Small intestine (tissue), 7 donors: ENCODE data around the gene AQP12A. TPM values are rescaled to one million over a fixed set of nuclear protein-coding genes. Genes with fewer than 3 reads are reported as not detected.
"Not testable (repeated sequence)": the region's sequence is repeated elsewhere in the genome, so short reads cannot be mapped to it uniquely, and the experiment has no call there.

Experiments used
- DNase-seq, 2 donors: peaks; one replicate each; pipeline versions ENCODE4 v3.0.0 to v3.0.0-alpha.2; 2013
- FAIRE-seq: peaks from 2 replicates; lab custom pipeline; 2012; peaks lifted over from hg19 to GRCh38; lab: Jason Lieb, UNC
- H3K27ac ChIP-seq, 3 donors: one replicate each; pipeline ENCODE4 v1.5.1; 2013; ENCODE audit warnings: low read length in 2 of 3, mild to moderate bottlenecking in 2 of 3, control low read depth in 1 of 3, inconsistent platforms in 1 of 3, low read depth in 1 of 3, moderate library complexity in 1 of 3
- H3K27me3 ChIP-seq, 3 donors: one replicate each; pipeline ENCODE4 v1.6.1; 2013; ENCODE audit warnings: low read length in 3 of 3, inconsistent platforms in 1 of 3; ENCODE audit not compliant: control insufficient read depth in 3 of 3, insufficient read depth in 3 of 3
- H3K36me3 ChIP-seq, 3 donors: one replicate each; pipeline ENCODE4 v1.6.1; 2013; ENCODE audit warnings: low read length in 3 of 3, inconsistent platforms in 1 of 3, low read depth in 1 of 3, mild to moderate bottlenecking in 1 of 3, moderate library complexity in 1 of 3; ENCODE audit not compliant: control insufficient read depth in 3 of 3, insufficient read depth in 2 of 3
- H3K4me1 ChIP-seq, 3 donors: one replicate each; pipeline ENCODE4 v1.6.1; 2013; ENCODE audit warnings: low read length in 2 of 3, inconsistent platforms in 1 of 3, low read depth in 1 of 3, mild to moderate bottlenecking in 1 of 3, moderate library complexity in 1 of 3; ENCODE audit not compliant: control insufficient read depth in 3 of 3, insufficient read depth in 2 of 3
- H3K4me3 ChIP-seq, 3 donors: one replicate each; pipeline ENCODE4 v1.5.1; 2013; ENCODE audit warnings: low read length in 3 of 3, control low read depth in 1 of 3, inconsistent platforms in 1 of 3, low read depth in 1 of 3, mild to moderate bottlenecking in 1 of 3, moderate library complexity in 1 of 3
- H3K9me3 ChIP-seq, 2 donors: one replicate each; pipeline ENCODE4 v1.6.1; 2013; ENCODE audit warnings: low read depth in 1 of 2, low read length in 1 of 2; ENCODE audit not compliant: control insufficient read depth in 2 of 2, insufficient read depth in 1 of 2
- WGBS, 3 donors: extraction: QIAGEN DNeasy Blood & Tissue Kit; methylation state at CpG; one replicate each; pipeline ENCODE4 v1.1.7; 2013; 5-methylcytosine and 5-hydroxymethylcytosine counted together
- polyA plus RNA-seq, 4 donors: library from polyadenylated mRNA; stranded (reverse) in 3 of 4; unstranded in 1 of 4; fragments of 200-250 nt in 3 of 4; fragments of 120-200 nt in 1 of 4; gene quantifications; one replicate each; pipeline versions ENCODE4 v1.2.1 to v1.2.3, GENCODE V29; 2013
- donor health status: healthy with polysubstance abuse.
- donor health status: control.
- donor health status: control.
- donor health status: Bipolar disorder and iron deficiency.
- donor health status: healthy.

AQP12A gene
- polyA plus RNA-seq, 4 donors, result 1.2 to 4.6 (median 3.4) TPM; not detected in 1

- H3K9me3 ChIP-seq, result peaks cover 1 to 8% of the 10 kb centered on the region in 2 donors
- FAIRE-seq (no peak), DNase-seq (no peak)
- H3K36me3 ChIP-seq, result no peaks in the 10 kb centered on the region
- WGBS, 3 donors, result 88 to 91% (median 89%) methylated on average over 13 of the region's 13 CpGs
- peaks cover 0 to 29% (median 15%) of the 10 kb centered on the region in 3 donors for H3K27me3 ChIP-seq
- no peak overlapping the region for H3K27ac ChIP-seq
- H3K4me3 ChIP-seq, result no peak overlapping the region
- H3K4me1 ChIP-seq, result no peaks in the 10 kb centered on the region
Measured at GRCh38 chr2:240650254-240650965, 41.3 kb upstream of the AQP12A start.

DNA sequence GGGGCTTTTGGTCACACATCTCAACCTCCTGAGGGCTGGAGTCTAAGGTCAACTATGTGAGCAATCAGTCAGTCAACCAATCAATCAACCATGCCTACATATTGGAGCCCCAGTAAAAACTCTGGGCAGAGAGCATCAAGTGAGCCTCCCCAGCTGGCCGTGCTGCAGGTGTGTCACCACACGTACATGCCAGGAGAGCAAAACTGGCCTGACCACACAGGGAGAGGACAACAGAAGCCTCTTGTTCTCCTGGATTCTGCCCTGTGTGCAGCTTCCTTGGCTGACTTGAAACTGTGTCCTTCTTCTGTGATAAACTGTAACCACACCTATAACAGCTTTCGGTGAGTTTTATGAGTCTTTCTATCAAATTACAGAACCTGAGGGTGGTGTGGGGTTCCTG, 40.5 kb upstream of the AQP12A start:
- DNase-seq (no peak), FAIRE-seq (no peak)
- 27 to 69% (median 37%) methylated on average over 3 of the region's 3 CpGs for WGBS, 3 donors
- Histone ChIP-seq H3K36me3 (no peaks in the 10 kb centered on the region), H3K9me3 (peaks cover 0 to 8% of the 10 kb centered on the region in 2 donors), H3K4me3 (no peak overlapping the region), H3K4me1 (no peaks in the 10 kb centered on the region), H3K27ac (no peak overlapping the region), H3K27me3 (peaks cover 0 to 29% (median 15%) of the 10 kb centered on the region in 3 donors)

DNA sequence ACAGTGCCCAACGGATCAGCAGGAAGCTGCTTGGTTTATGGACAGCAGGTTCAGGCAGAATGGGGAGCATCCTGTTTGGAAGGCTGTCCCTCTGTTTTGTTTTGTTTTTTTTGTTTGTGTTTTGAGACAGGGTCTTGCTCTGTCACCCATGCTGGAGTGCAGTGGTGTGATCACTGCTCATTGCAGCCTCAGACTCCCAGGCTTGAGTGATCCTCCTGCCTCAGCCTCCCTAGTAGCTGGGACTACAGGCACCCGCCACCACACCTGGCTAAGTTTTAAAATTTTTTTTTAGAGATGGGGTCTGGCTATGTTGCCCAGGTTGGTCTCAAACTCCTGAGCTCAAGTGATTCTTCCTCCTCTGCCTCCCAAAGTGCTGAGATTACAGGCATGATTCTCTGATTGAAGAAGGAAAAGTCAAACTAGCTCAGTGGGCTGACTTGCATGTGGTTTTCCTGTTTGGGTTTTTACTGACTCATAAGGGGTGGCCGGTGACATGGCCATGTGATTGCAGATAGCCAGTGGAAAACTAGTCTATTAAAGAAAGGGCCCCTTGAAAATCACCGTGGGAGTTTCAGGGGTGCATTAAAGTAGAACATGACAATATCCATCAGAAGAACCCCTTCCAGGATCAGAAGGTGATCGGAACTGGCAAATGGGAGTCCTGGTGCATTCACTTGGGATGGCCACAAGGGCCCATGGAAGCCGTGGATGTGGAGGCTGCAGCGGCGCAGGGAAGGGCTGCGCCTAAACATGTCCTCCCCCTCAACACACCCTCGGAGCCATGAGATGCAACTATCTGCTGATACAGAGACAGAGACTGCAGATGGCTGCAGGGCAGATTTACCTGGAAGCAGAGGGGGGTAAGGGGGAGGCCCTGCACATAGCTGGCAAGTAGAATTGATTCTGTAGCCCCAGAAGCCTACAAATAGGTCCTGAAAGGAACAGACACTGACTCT, 35.5 kb upstream of the AQP12A start:
- no peak for DNase-seq
- WGBS, 3 donors, result 68 to 70% (median 70%) methylated on average over 10 of the region's 10 CpGs
- no peaks in the 10 kb centered on the region for H3K36me3 ChIP-seq
- no peak overlapping the region for H3K27ac ChIP-seq
- peaks cover 0 to 4% (median 0%) of the 10 kb centered on the region in 3 donors for H3K27me3 ChIP-seq
- no peaks in the 10 kb centered on the region for H3K4me1 ChIP-seq
- no peak overlapping the region for H3K4me3 ChIP-seq
- H3K9me3 ChIP-seq, result peaks cover 0 to 5% of the 10 kb centered on the region in 2 donors
- no peak for FAIRE-seq

GRCh38 chr2:240659883-240660282, 31.8 kb upstream of the AQP12A start:
- H3K9me3 ChIP-seq, FAIRE-seq, H3K27me3 ChIP-seq, H3K36me3 ChIP-seq, H3K4me1 ChIP-seq, DNase-seq, H3K27ac ChIP-seq, H3K4me3 ChIP-seq: not testable (repeated sequence)
- WGBS, 3 donors, result 93 to 95% (median 95%) methylated on average over 7 of the region's 7 CpGs

DNA sequence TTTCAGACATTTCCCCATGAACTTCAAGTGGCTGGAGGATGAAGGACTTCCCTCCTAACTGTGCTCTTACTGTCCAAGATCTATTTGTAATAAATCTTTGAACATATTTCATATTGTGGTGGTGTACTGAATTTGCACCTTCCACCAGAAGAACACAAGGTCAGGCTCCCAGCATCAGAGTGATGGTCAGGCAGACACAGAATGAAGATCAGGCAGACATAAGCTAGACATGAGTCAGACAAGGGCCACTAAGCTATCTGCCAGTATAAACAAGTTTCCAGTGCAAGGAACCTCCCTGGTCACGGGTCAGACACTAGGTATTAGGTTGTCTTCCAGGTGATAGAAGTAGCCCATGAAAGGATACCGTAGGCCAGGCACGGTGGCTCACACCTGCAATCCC, 29.0 kb upstream of the AQP12A start:
- H3K27ac ChIP-seq, result no peak overlapping the region
- H3K4me1 ChIP-seq, result no peaks in the 10 kb centered on the region
- H3K4me3 ChIP-seq, result no peak overlapping the region
- H3K27me3 ChIP-seq, result peaks cover 0 to 3% (median 0%) of the 10 kb centered on the region in 3 donors
- FAIRE-seq (no peak), DNase-seq (no peak)
- 74 to 82% (median 80%) methylated on average over 3 of the region's 3 CpGs for WGBS, 3 donors
- H3K36me3 ChIP-seq, result no peaks in the 10 kb centered on the region
- H3K9me3 ChIP-seq, result peaks cover 0 to 3% of the 10 kb centered on the region in 2 donors

DNA sequence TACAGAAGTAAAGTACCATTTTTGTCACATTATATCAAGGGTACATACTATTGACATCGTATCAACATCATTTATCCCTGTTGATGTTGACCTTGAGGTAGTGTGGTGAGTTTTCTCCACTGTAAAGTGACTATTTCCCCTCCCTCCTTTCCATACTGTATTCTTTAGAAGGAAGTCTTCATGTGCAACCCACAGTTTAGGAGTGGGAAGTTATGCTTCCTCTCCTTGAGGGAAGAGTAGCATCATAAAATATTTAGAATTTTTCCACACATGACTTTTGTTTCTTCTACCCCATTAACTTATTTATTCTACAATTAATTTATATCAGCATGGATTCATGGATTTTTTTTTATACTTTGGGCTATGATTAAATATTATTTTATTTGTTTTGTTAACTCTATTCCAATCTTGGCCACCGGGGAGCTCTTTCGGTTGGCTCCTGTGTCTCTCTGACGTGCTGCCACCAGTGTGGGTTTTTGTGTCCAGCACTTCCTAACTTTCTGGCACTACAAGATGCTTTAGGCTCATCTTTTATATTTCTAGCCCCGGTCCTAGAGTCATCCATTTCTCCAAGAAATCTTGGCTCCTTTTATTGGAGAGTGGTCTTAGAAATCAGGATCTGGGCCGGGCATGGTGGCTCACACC, 28.0 kb upstream of the AQP12A start:
- H3K27ac ChIP-seq, result no peak overlapping the region
- H3K4me1 ChIP-seq, result no peaks in the 10 kb centered on the region
- WGBS, 3 donors, result 66 to 76% (median 69%) methylated on average over 6 of the region's 6 CpGs
- H3K4me3 ChIP-seq, result no peak overlapping the region
- peaks cover 0 to 3% (median 0%) of the 10 kb centered on the region in 3 donors for H3K27me3 ChIP-seq
- peaks cover 0 to 3% of the 10 kb centered on the region in 2 donors for H3K9me3 ChIP-seq
- no peak for FAIRE-seq
- no peaks in the 10 kb centered on the region for H3K36me3 ChIP-seq
- no peak for DNase-seq

DNA sequence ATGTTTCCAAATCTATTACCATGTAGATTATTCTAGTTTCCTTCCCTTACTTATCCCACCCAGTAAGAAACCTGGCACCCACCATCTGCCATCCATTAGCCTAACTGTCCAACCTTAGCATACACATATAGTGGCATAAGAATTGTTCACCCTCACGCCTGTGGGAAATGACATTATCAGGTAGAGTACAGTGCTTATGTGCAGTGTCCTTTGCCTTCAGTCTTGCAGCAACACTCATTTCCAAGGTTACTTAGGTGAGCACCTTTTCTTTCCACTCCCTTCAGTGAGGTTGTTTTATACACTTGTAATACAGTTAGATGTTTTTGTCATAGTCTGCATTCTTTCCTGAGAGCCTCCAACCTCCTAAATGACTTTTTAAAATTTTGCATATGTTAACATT, 27.0 kb upstream of the AQP12A start:
- H3K27me3 ChIP-seq, result peaks cover 0 to 3% (median 0%) of the 10 kb centered on the region in 3 donors
- H3K36me3 ChIP-seq, result no peaks in the 10 kb centered on the region
- H3K9me3 ChIP-seq, result peaks cover 0 to 3% of the 10 kb centered on the region in 2 donors
- no peaks in the 10 kb centered on the region for H3K4me1 ChIP-seq
- H3K4me3 ChIP-seq, result no peak overlapping the region
- FAIRE-seq (no peak), DNase-seq (no peak)
- WGBS, 3 donors, result 83 to 90% (median 88%) methylated on average over 1 of the region's 1 CpG
- no peak overlapping the region for H3K27ac ChIP-seq

- Histone ChIP-seq H3K4me3 (no peak overlapping the region), H3K4me1 (no peaks in the 10 kb centered on the region), H3K27ac (no peak overlapping the region), H3K27me3 (peaks cover 6 to 28% (median 17%) of the 10 kb centered on the region in 3 donors), H3K36me3 (no peaks in the 10 kb centered on the region), H3K9me3 (no peaks in the 10 kb centered on the region)
- 62 to 70% (median 66%) methylated on average over 7 of the region's 7 CpGs for WGBS, 3 donors
- DNase-seq (no peak), FAIRE-seq (no peak)
Measured at GRCh38 chr2:240670402-240670801, 21.3 kb upstream of the AQP12A start.
